Neural progenitor cell (in vitro differentiated cells): ENCODE data around the gene PCDHGB2. TPM values are rescaled to one million over a fixed set of nuclear protein-coding genes. Genes with fewer than 3 reads are reported as not detected.
A peak's percentile ranks its signal among the peaks of the same experiment; 100 is the strongest.
"Not testable (repeated sequence)": the region's sequence is repeated elsewhere in the genome, so short reads cannot be mapped to it uniquely, and the experiment has no call there.

Source experiments
- DNase-seq: peaks from one replicate; pipeline ENCODE4 v3.0.0-alpha.2; 2016; ENCODE audit warnings: low spot score
- H2AFZ ChIP-seq: fragments of 200-600 bp; sonication (generic); replicated peaks from 2 replicates; pipeline ENCODE4 v1.6.1; 2016; ENCODE audit warnings: antibody characterized with exemption
- H3F3A ChIP-seq: fragments of 200-600 bp; sonication (generic); 2 replicates; pipeline ENCODE4 v1.6.1; 2016; ENCODE audit warnings: antibody characterized with exemption, low read depth
- H3K27ac ChIP-seq: fragments of 200-600 bp; sonication (generic); 2 replicates; pipeline ENCODE4 v1.5.1; 2016; ENCODE audit warnings: mild to moderate bottlenecking
- H3K27me3 ChIP-seq: fragments of 200-600 bp; sonication (generic); 2 replicates; pipeline ENCODE4 v1.6.1; 2016; ENCODE audit warnings: mild to moderate bottlenecking, moderate library complexity
- H3K36me3 ChIP-seq: fragments of 200-600 bp; sonication (generic); 2 replicates; pipeline ENCODE4 v1.5.1; 2016
- H3K4me1 ChIP-seq: fragments of 200-600 bp; sonication (generic); 2 replicates; pipeline ENCODE4 v1.6.1; 2016; ENCODE audit warnings: mixed run types
- H3K4me2 ChIP-seq: fragments of 200-600 bp; sonication (generic); 2 replicates; pipeline ENCODE4 v1.6.1; 2016
- H3K4me3 ChIP-seq: fragments of 200-600 bp; sonication (generic); 2 replicates; pipeline ENCODE4 v1.5.1; 2016
- H3K79me2 ChIP-seq: fragments of 200-600 bp; sonication (generic); 2 replicates; pipeline ENCODE4 v1.6.1; 2016; ENCODE audit warnings: low read depth
- H3K9ac ChIP-seq: fragments of 200-600 bp; sonication (generic); 2 replicates; pipeline ENCODE4 v1.6.1; 2016
- H3K9me3 ChIP-seq: fragments of 200-600 bp; sonication (generic); 2 replicates; pipeline ENCODE4 v1.5.1; 2016; ENCODE audit warnings: low read depth
- H4K20me1 ChIP-seq: fragments of 200-600 bp; sonication (generic); 2 replicates; pipeline ENCODE4 v1.6.1; 2016; ENCODE audit warnings: low read depth
- H3K27ac Mint-ChIP-seq: 3 replicates; pipeline ENCODE4 v1.8.0; 2021; ENCODE audit warnings: mixed read lengths
- H3K27me3 Mint-ChIP-seq: 2 replicates; pipeline ENCODE4 v1.8.0; 2022; ENCODE audit warnings: low read depth, mild to moderate bottlenecking, inconsistent platforms, moderate library complexity, mixed read lengths; ENCODE audit not compliant: insufficient read depth
- H3K36me3 Mint-ChIP-seq: 3 replicates; pipeline ENCODE4 v1.8.0; 2021; ENCODE audit warnings: mixed read lengths
- H3K4me1 Mint-ChIP-seq: 3 replicates; pipeline ENCODE4 v1.8.0; 2021; ENCODE audit warnings: mixed read lengths
- H3K4me3 Mint-ChIP-seq: 3 replicates; pipeline ENCODE4 v1.8.0; 2021; ENCODE audit warnings: mild to moderate bottlenecking, moderate library complexity, mixed read lengths
- H3K9me3 Mint-ChIP-seq: 3 replicates; pipeline ENCODE4 v1.8.0; 2020; ENCODE audit warnings: mixed read lengths
- EZH2 ChIP-seq: fragments of 200-600 bp; sonication (generic); IDR thresholded peaks from 2 replicates; pipeline ENCODE4 v1.6.1; 2017; ENCODE audit warnings: antibody characterized with exemption, mild to moderate bottlenecking, moderate library complexity
- EZH2phosphoT487 ChIP-seq: fragments of 200-600 bp; sonication (generic); IDR thresholded peaks from 2 replicates; pipeline ENCODE4 v1.6.1; 2017; ENCODE audit warnings: antibody characterized with exemption
- total RNA-seq: library from RNA; depleted of rRNA; stranded (reverse); fragments of >200 nt; gene quantifications from 2 replicates; pipeline ENCODE4 v1.2.3, GENCODE V29; 2015; ENCODE audit warnings: low replicate concordance
- TF ChIP-seq, protein P1 (sequence below): fragments of 200-600 bp; sonication (generic); IDR thresholded peaks from 2 replicates; pipeline ENCODE4 v1.5.1; 2017; ENCODE audit warnings: antibody characterized with exemption, mild to moderate bottlenecking

Gene PCDHGB2
- 2.1 and 2.2 TPM in 2 replicates for total RNA-seq

DNA sequence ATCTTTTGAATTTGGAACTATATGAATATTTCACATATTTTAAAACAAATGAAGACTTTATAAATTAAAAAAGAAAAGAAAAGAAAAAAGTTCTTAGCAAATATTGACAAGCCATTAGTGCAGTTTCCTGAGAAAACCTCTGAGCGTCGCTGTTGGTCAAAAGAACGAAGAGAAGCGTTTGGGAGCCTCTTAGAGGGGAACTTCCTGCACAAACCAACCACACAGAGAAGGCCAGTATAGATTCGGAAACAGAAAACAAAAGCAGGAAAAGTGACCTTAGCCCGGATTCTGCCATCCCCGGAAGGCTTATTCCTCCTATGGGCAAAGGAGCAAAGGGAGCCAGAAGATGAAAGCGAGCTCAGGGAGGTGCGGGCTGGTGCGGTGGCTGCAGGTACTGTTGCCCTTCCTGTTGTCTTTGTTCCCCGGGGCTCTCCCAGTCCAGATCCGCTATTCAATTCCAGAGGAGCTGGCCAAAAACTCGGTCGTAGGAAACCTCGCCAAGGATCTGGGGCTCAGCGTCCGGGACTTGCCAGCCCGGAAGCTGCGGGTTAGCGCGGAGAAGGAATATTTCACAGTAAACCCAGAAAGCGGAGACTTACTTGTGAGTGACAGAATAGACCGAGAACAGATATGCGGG is at the start of gene PCDHGB2:
Gene PCDHGB2, plus strand, starts transcription at position 205 of the 637 bp plus-strand sequence. Its CDS starts 142 bp downstream, at position 347.
- no peaks in the 10 kb centered on the region for H3K4me1 ChIP-seq
- H2AFZ ChIP-seq: peak within 1 kb of the TSS; percentile 24
- no peaks in the 10 kb centered on the region for H3K79me2 ChIP-seq
- H3K9me3 ChIP-seq: peaks cover 13% of the 10 kb centered on the region
- Mint-ChIP-seq H3K4me3 (no peak within 1 kb of the TSS), H3K4me1 (no peaks in the 10 kb centered on the region), H3K36me3 (peaks cover 4% of the 10 kb centered on the region), H3K27me3 (peaks cover 4% of the 10 kb centered on the region), H3K9me3 (peaks cover 71% of the 10 kb centered on the region), H3K27ac (no peak within 1 kb of the TSS)
- no peaks in the 10 kb centered on the region for H3K27me3 ChIP-seq
- H3F3A ChIP-seq: no peaks in the 10 kb centered on the region
- peak; percentile 38 for DNase-seq
- no peak for TF ChIP-seq EZH2phosphoT487
- TF ChIP-seq, protein P1, sequence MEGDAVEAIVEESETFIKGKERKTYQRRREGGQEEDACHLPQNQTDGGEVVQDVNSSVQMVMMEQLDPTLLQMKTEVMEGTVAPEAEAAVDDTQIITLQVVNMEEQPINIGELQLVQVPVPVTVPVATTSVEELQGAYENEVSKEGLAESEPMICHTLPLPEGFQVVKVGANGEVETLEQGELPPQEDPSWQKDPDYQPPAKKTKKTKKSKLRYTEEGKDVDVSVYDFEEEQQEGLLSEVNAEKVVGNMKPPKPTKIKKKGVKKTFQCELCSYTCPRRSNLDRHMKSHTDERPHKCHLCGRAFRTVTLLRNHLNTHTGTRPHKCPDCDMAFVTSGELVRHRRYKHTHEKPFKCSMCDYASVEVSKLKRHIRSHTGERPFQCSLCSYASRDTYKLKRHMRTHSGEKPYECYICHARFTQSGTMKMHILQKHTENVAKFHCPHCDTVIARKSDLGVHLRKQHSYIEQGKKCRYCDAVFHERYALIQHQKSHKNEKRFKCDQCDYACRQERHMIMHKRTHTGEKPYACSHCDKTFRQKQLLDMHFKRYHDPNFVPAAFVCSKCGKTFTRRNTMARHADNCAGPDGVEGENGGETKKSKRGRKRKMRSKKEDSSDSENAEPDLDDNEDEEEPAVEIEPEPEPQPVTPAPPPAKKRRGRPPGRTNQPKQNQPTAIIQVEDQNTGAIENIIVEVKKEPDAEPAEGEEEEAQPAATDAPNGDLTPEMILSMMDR: peak; percentile 49
- no peak for TF ChIP-seq EZH2
- no peak within 1 kb of the TSS for H3K9ac ChIP-seq
- H4K20me1 ChIP-seq: no peaks in the 10 kb centered on the region
- H3K4me2 ChIP-seq: no peak within 1 kb of the TSS
- H3K27ac ChIP-seq: no peak within 1 kb of the TSS
- no peaks in the 10 kb centered on the region for H3K36me3 ChIP-seq
- no peak within 1 kb of the TSS for H3K4me3 ChIP-seq

DNA sequence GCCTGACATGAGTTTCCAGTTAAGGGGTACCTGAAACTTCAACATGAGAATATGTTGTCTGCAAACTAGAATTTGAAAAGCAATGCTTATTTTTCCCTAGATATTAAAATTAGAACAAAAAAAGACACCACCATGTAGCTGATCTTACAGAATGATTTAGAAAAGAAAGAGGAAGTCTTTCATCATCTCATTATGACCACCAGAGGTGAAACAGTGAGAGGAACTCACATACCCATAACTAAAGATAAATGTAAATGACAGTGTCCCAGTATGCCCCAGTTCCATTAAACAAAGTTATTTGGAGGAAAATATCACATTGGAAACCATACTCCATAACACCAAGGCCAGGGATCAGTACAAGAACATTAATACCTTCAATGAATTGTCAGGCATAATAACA is 46.1 kb upstream of the PCDHGB2 start:
- Mint-ChIP-seq H3K9me3 (peaks cover 90% of the 10 kb centered on the region), H3K27ac (no peak overlapping the region), H3K4me1 (no peaks in the 10 kb centered on the region), H3K27me3 (peaks cover 4% of the 10 kb centered on the region), H3K36me3 (peaks cover 74% of the 10 kb centered on the region), H3K4me3 (no peak overlapping the region)
- H3K9ac ChIP-seq: no peak overlapping the region
- no peaks in the 10 kb centered on the region for H3K27me3 ChIP-seq
- H3K9me3 ChIP-seq: peaks cover 14% of the 10 kb centered on the region
- H3K4me2 ChIP-seq: no peak overlapping the region
- peaks cover 48% of the 10 kb centered on the region for H3K79me2 ChIP-seq
- H3K36me3 ChIP-seq: peaks cover 21% of the 10 kb centered on the region
- no peak overlapping the region for H3K4me3 ChIP-seq
- TF ChIP-seq EZH2 (no peak), EZH2phosphoT487 (no peak)
- TF ChIP-seq, protein P1: no peak
- no peaks in the 10 kb centered on the region for H4K20me1 ChIP-seq
- no peak for DNase-seq
- no peaks in the 10 kb centered on the region for H3F3A ChIP-seq
- H3K27ac ChIP-seq: no peak overlapping the region
- H2AFZ ChIP-seq: no peak overlapping the region
- no peaks in the 10 kb centered on the region for H3K4me1 ChIP-seq

DNA sequence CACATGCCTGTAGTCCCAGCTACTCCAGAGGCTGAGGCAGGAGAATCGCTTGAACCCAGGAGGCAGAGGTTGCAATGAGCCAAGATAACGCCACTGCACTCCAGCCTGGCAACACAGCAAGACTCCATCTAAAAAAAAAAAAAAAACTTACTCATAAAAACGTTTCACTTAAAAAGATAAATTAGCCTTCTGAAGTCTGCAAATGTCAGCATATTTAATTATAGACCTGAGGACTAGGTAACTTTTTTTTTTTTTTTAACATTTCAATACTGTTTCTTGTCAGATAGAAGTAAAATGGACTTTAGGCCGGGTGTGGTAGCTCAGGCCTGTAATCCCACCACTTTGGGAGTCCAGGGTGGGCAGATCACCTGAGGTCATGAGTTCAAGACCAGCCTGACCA is 42.8 kb upstream of the PCDHGB2 start:
- Histone ChIP-seq H3K79me2 (peaks cover 64% of the 10 kb centered on the region), H3F3A (peaks cover 17% of the 10 kb centered on the region), H3K36me3 (peaks cover 33% of the 10 kb centered on the region), H3K9me3 (peaks cover 26% of the 10 kb centered on the region)
- H3K27ac Mint-ChIP-seq, H3K4me3 ChIP-seq, H3K4me1 ChIP-seq, H4K20me1 ChIP-seq, H3K4me2 ChIP-seq, DNase-seq, H3K27ac ChIP-seq, H3K4me3 Mint-ChIP-seq, H3K27me3 Mint-ChIP-seq, H2AFZ ChIP-seq, H3K9ac ChIP-seq, H3K27me3 ChIP-seq, H3K4me1 Mint-ChIP-seq: not testable (repeated sequence)
- H3K36me3 Mint-ChIP-seq: peaks cover 76% of the 10 kb centered on the region
- H3K9me3 Mint-ChIP-seq: peaks cover 95% of the 10 kb centered on the region

DNA sequence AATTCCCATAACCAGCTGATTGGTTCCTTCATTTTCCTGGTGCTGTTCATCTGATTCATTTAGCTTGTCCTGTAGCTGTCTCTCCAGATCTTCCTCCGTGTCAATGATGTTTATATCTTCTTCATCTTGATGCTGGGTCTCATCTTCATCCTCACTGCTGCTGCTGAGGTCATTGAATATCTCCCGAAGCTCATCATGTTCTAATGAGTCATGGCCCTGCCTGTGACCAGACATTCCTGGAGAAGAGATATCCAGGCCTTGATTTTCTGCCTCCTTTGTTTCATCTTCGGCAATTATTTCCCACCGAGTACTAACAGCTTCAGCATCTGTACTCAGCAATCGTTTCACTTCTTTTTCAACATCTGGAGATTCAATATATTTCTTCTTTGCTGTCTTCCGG is 40.6 kb upstream of the PCDHGB2 start:
- no peak for TF ChIP-seq EZH2phosphoT487
- TF ChIP-seq, protein P1: no peak
- TF ChIP-seq EZH2: no peak
- H3K27me3 ChIP-seq: no peaks in the 10 kb centered on the region
- H3F3A ChIP-seq: peaks cover 17% of the 10 kb centered on the region
- Mint-ChIP-seq H3K9me3 (peaks cover 83% of the 10 kb centered on the region), H3K27ac (no peak overlapping the region), H3K27me3 (peaks cover 8% of the 10 kb centered on the region), H3K36me3 (peaks cover 57% of the 10 kb centered on the region), H3K4me3 (peak overlapping the region; percentile 98), H3K4me1 (peaks cover 4% of the 10 kb centered on the region)
- no peak overlapping the region for H2AFZ ChIP-seq
- H4K20me1 ChIP-seq: no peaks in the 10 kb centered on the region
- H3K36me3 ChIP-seq: peaks cover 33% of the 10 kb centered on the region
- H3K27ac ChIP-seq: no peak overlapping the region
- H3K9ac ChIP-seq: no peak overlapping the region
- H3K4me1 ChIP-seq: no peaks in the 10 kb centered on the region
- H3K4me2 ChIP-seq: no peak overlapping the region
- DNase-seq: no peak
- H3K79me2 ChIP-seq: peaks cover 45% of the 10 kb centered on the region
- H3K9me3 ChIP-seq: peaks cover 26% of the 10 kb centered on the region
- H3K4me3 ChIP-seq: peak overlapping the region; percentile 83
